OCI-LY3 (cell line): ENCODE results near the gene EXOSC7.

Experiments used
- EZH2phosphoT487 ChIP-seq: fragments of 200-600 bp; shearing (Covaris generic); IDR thresholded peaks from 2 replicates; pipeline ENCODE4 v1.6.1; 2018; ENCODE audit warnings: antibody characterized with exemption, mixed run types, low read depth
- TF ChIP-seq, protein P1 (sequence below): fragments of 200-600, 300-600 bp; sonication (generic); IDR thresholded peaks from 2 replicates; pipeline ENCODE4 v1.5.1; 2014; ENCODE audit warnings: antibody characterized with exemption, low read length, low read depth

DNA sequence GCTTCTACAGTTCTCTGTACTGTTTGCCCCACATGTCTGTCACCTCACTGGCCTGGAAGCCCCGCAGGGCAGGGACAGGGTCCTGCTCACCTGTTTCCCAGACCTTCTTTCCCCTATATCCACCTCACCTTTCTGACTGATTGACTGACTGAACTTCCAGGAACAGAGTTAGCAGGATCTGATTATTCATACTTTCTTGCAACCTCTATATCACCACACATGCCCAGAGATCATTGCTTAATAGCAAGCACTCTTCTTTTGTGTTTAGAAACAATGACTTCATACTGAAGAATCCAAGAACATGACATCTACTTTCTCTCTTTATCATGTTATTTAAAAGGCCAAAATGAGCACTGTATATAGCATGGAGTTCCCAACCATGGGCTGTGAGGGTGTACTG, 32.1 kb downstream of the EXOSC7 start:
- no peak for TF ChIP-seq EZH2phosphoT487
- TF ChIP-seq, protein P1, sequence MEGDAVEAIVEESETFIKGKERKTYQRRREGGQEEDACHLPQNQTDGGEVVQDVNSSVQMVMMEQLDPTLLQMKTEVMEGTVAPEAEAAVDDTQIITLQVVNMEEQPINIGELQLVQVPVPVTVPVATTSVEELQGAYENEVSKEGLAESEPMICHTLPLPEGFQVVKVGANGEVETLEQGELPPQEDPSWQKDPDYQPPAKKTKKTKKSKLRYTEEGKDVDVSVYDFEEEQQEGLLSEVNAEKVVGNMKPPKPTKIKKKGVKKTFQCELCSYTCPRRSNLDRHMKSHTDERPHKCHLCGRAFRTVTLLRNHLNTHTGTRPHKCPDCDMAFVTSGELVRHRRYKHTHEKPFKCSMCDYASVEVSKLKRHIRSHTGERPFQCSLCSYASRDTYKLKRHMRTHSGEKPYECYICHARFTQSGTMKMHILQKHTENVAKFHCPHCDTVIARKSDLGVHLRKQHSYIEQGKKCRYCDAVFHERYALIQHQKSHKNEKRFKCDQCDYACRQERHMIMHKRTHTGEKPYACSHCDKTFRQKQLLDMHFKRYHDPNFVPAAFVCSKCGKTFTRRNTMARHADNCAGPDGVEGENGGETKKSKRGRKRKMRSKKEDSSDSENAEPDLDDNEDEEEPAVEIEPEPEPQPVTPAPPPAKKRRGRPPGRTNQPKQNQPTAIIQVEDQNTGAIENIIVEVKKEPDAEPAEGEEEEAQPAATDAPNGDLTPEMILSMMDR = no peak
